Gastroesophageal sphincter (tissue), 3 donors: Measurements from ENCODE around the gene FAM83E.

Experiments
- CTCF ChIP-seq, 4 experiments: fragments of 200-600 bp in 2 of 4; fragments of 450-650 bp in 2 of 4; sonication (generic) in 1 of 4; IDR thresholded peaks; one replicate each; pipeline ENCODE4 v1.5.1; 2017 to 2019; ENCODE audit warnings: antibody characterized with exemption in 4 of 4, mild to moderate bottlenecking in 2 of 4, moderate library complexity in 2 of 4
- EP300 ChIP-seq: sonication (generic); formaldehyde crosslinking; IDR thresholded peaks from one replicate; pipeline ENCODE4 v1.6.1; 2017; ENCODE audit warnings: antibody characterized with exemption, mild to moderate bottlenecking
- POLR2AphosphoS5 ChIP-seq: sonication (generic); formaldehyde crosslinking; IDR thresholded peaks from one replicate; pipeline ENCODE4 v1.6.1; 2017; ENCODE audit warnings: antibody characterized with exemption

- TF ChIP-seq CTCF (IDR thresholded peaks at IDR 0.05) = no peak
- no peak for TF ChIP-seq POLR2AphosphoS5
- TF ChIP-seq EP300 = no peak
Observed at GRCh38 chr19:48596237-48596636, 18.6 kb downstream of the FAM83E start.
